Measurements from ENCODE around the gene CABLES2. TPM values are rescaled to one million over a fixed set of nuclear protein-coding genes. Genes with fewer than 3 reads are reported as not detected.

CABLES2 gene
- total and polyA plus RNA-seq, 9 of the 15 experiments (the other 6 are each of a cell fraction or from before 2014, with no cell fraction given): 0.46 to 4.2 (median 1.6) TPM

DNA sequence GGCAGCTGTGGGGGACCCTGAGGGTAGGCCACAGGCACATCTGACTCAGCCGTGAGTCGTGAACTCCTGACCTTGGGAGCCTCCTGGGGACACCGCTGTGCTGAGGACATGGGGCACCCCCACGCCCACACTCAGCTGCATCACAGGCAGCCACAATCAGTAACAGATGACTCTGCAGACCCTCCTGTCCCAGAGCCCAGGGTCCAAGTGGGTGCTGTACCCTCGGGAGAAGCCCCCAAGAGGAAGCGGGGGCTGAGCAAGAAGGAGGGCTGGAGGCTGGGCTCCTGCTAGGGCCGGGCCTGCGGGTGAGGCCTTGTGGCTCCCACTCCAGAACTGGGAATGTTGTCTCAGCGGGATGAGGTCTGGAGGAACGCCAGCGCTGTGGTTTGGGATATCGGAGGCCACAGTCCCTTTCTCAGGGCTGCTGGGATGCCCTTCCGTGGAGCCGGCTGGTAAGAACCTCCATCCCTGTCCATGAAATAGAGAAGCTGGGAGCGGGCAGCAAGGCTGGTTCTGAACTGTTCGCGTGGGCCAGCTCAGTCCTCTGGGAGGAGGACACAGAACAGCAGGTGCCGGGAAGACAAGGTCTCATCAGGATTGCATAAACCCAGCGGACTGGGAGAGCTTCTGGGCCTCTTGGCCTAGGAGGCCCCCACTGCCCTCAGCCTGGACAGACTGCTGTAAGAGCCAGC, 36.8 kb downstream of the CABLES2 start (continued):
- TF ChIP-seq, protein P1, sequence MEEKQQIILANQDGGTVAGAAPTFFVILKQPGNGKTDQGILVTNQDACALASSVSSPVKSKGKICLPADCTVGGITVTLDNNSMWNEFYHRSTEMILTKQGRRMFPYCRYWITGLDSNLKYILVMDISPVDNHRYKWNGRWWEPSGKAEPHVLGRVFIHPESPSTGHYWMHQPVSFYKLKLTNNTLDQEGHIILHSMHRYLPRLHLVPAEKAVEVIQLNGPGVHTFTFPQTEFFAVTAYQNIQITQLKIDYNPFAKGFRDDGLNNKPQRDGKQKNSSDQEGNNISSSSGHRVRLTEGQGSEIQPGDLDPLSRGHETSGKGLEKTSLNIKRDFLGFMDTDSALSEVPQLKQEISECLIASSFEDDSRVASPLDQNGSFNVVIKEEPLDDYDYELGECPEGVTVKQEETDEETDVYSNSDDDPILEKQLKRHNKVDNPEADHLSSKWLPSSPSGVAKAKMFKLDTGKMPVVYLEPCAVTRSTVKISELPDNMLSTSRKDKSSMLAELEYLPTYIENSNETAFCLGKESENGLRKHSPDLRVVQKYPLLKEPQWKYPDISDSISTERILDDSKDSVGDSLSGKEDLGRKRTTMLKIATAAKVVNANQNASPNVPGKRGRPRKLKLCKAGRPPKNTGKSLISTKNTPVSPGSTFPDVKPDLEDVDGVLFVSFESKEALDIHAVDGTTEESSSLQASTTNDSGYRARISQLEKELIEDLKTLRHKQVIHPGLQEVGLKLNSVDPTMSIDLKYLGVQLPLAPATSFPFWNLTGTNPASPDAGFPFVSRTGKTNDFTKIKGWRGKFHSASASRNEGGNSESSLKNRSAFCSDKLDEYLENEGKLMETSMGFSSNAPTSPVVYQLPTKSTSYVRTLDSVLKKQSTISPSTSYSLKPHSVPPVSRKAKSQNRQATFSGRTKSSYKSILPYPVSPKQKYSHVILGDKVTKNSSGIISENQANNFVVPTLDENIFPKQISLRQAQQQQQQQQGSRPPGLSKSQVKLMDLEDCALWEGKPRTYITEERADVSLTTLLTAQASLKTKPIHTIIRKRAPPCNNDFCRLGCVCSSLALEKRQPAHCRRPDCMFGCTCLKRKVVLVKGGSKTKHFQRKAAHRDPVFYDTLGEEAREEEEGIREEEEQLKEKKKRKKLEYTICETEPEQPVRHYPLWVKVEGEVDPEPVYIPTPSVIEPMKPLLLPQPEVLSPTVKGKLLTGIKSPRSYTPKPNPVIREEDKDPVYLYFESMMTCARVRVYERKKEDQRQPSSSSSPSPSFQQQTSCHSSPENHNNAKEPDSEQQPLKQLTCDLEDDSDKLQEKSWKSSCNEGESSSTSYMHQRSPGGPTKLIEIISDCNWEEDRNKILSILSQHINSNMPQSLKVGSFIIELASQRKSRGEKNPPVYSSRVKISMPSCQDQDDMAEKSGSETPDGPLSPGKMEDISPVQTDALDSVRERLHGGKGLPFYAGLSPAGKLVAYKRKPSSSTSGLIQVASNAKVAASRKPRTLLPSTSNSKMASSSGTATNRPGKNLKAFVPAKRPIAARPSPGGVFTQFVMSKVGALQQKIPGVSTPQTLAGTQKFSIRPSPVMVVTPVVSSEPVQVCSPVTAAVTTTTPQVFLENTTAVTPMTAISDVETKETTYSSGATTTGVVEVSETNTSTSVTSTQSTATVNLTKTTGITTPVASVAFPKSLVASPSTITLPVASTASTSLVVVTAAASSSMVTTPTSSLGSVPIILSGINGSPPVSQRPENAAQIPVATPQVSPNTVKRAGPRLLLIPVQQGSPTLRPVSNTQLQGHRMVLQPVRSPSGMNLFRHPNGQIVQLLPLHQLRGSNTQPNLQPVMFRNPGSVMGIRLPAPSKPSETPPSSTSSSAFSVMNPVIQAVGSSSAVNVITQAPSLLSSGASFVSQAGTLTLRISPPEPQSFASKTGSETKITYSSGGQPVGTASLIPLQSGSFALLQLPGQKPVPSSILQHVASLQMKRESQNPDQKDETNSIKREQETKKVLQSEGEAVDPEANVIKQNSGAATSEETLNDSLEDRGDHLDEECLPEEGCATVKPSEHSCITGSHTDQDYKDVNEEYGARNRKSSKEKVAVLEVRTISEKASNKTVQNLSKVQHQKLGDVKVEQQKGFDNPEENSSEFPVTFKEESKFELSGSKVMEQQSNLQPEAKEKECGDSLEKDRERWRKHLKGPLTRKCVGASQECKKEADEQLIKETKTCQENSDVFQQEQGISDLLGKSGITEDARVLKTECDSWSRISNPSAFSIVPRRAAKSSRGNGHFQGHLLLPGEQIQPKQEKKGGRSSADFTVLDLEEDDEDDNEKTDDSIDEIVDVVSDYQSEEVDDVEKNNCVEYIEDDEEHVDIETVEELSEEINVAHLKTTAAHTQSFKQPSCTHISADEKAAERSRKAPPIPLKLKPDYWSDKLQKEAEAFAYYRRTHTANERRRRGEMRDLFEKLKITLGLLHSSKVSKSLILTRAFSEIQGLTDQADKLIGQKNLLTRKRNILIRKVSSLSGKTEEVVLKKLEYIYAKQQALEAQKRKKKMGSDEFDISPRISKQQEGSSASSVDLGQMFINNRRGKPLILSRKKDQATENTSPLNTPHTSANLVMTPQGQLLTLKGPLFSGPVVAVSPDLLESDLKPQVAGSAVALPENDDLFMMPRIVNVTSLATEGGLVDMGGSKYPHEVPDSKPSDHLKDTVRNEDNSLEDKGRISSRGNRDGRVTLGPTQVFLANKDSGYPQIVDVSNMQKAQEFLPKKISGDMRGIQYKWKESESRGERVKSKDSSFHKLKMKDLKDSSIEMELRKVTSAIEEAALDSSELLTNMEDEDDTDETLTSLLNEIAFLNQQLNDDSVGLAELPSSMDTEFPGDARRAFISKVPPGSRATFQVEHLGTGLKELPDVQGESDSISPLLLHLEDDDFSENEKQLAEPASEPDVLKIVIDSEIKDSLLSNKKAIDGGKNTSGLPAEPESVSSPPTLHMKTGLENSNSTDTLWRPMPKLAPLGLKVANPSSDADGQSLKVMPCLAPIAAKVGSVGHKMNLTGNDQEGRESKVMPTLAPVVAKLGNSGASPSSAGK (IDR thresholded peaks at IDR 0.05): no peak
- TF ChIP-seq BRF1 (IDR thresholded peaks at IDR 0.05; ENCODE audit: borderline replicate concordance, extremely low read depth, insufficient read length): no peak
- no peak for TF ChIP-seq ZNF354B (CRISPR knock-in tag; IDR thresholded peaks at IDR 0.05)
- TF ChIP-seq ZNF41 (CRISPR knock-in tag; conservative IDR thresholded peaks at IDR 0.05): no peak
- TF ChIP-seq ZNF3 (CRISPR knock-in tag; IDR thresholded peaks at IDR 0.05): no peak
- TF ChIP-seq, protein P2, sequence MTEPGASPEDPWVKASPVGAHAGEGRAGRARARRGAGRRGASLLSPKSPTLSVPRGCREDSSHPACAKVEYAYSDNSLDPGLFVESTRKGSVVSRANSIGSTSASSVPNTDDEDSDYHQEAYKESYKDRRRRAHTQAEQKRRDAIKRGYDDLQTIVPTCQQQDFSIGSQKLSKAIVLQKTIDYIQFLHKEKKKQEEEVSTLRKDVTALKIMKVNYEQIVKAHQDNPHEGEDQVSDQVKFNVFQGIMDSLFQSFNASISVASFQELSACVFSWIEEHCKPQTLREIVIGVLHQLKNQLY (CRISPR knock-in tag; conservative IDR thresholded peaks at IDR 0.05): no peak
- TF ChIP-seq, protein P3, sequence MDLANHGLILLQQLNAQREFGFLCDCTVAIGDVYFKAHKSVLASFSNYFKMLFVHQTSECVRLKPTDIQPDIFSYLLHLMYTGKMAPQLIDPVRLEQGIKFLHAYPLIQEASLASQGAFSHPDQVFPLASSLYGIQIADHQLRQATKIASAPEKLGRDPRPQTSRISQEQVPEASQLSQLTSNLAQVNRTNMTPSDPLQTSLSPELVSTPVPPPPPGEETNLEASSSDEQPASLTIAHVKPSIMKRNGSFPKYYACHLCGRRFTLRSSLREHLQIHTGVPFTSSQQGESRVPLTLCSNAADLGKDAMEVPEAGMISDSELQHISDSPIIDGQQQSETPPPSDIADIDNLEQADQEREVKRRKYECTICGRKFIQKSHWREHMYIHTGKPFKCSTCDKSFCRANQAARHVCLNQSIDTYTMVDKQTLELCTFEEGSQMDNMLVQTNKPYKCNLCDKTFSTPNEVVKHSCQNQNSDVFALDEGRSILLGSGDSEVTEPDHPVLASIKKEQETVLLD (IDR thresholded peaks at IDR 0.05): no peak
- TF ChIP-seq, protein P4, sequence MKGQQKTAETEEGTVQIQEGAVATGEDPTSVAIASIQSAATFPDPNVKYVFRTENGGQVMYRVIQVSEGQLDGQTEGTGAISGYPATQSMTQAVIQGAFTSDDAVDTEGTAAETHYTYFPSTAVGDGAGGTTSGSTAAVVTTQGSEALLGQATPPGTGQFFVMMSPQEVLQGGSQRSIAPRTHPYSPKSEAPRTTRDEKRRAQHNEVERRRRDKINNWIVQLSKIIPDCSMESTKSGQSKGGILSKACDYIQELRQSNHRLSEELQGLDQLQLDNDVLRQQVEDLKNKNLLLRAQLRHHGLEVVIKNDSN (CRISPR knock-in tag; IDR thresholded peaks at IDR 0.05): peak; percentile 33; the same call in 1 of the 2 replicates
- TF ChIP-seq, protein P5, sequence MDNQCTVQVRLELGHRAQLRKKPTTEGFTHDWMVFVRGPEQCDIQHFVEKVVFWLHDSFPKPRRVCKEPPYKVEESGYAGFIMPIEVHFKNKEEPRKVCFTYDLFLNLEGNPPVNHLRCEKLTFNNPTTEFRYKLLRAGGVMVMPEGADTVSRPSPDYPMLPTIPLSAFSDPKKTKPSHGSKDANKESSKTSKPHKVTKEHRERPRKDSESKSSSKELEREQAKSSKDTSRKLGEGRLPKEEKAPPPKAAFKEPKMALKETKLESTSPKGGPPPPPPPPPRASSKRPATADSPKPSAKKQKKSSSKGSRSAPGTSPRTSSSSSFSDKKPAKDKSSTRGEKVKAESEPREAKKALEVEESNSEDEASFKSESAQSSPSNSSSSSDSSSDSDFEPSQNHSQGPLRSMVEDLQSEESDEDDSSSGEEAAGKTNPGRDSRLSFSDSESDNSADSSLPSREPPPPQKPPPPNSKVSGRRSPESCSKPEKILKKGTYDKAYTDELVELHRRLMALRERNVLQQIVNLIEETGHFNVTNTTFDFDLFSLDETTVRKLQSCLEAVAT (IDR thresholded peaks at IDR 0.05): no peak
- TF ChIP-seq TAF15 (IDR thresholded peaks at IDR 0.05; ENCODE audit: low read depth, low read length): no peak
- no peak for TF ChIP-seq KDM1A (IDR thresholded peaks at IDR 0.05)

Measured in K562 (cell line).